Mesenchymal stem cell (in vitro differentiated cells and primary cell): ENCODE results near the gene NIPBL.

Source experiments
- DNase-seq: peaks from one replicate; pipeline ENCODE4 v3.0.0-alpha.2; 2013
- H2AFZ ChIP-seq: one replicate; pipeline ENCODE4 v1.6.1; 2013; ENCODE audit warnings: low read depth, mild to moderate bottlenecking, control low read depth, inconsistent platforms, low read length, moderate library complexity
- H2AK5ac ChIP-seq: 2 replicates; pipeline ENCODE4 v1.6.1; 2013; ENCODE audit warnings: low read length, moderate library complexity, mild to moderate bottlenecking, inconsistent platforms; ENCODE audit not compliant: severe bottlenecking
- H2BK120ac ChIP-seq: one replicate; pipeline ENCODE4 v1.6.1; 2013; ENCODE audit warnings: low read depth, mild to moderate bottlenecking, inconsistent platforms, low read length, moderate library complexity
- H2BK12ac ChIP-seq, 2 experiments: one replicate each; pipeline ENCODE4 v1.6.1; 2013; ENCODE audit warnings: inconsistent platforms in 2 of 2, low read length in 2 of 2, mild to moderate bottlenecking in 2 of 2, moderate library complexity in 2 of 2, control low read depth in 1 of 2
- H2BK15ac ChIP-seq: one replicate; pipeline ENCODE4 v1.6.1; 2013; ENCODE audit warnings: mild to moderate bottlenecking, low read depth, inconsistent platforms; ENCODE audit not compliant: poor library complexity, severe bottlenecking
- H2BK5ac ChIP-seq: 2 replicates; pipeline ENCODE4 v1.6.1; 2013; ENCODE audit warnings: low read depth, mild to moderate bottlenecking, low read length, control low read depth, inconsistent platforms; ENCODE audit not compliant: poor library complexity, severe bottlenecking
- H3K14ac ChIP-seq, 2 experiments: one replicate each; pipeline ENCODE4 v1.6.1; 2013; ENCODE audit warnings: inconsistent platforms in 2 of 2, low read length in 2 of 2, control low read depth in 1 of 2, mild to moderate bottlenecking in 1 of 2, moderate library complexity in 1 of 2
- H3K18ac ChIP-seq, 2 experiments: one replicate each; pipeline ENCODE4 v1.6.1; 2013; ENCODE audit warnings: inconsistent platforms in 2 of 2, low read length in 2 of 2, control low read depth in 1 of 2, low read depth in 1 of 2, mild to moderate bottlenecking in 1 of 2
- H3K23ac ChIP-seq, 2 experiments: one replicate each; pipeline ENCODE4 v1.6.1; 2013; ENCODE audit warnings: inconsistent platforms in 2 of 2, low read length in 2 of 2, mild to moderate bottlenecking in 2 of 2, moderate library complexity in 2 of 2, control low read depth in 1 of 2
- H3K27ac ChIP-seq: 2 replicates; pipeline ENCODE4 v1.5.1; 2013; ENCODE audit warnings: mild to moderate bottlenecking, moderate library complexity, low read length, control low read depth, inconsistent platforms; ENCODE audit not compliant: poor library complexity, severe bottlenecking
- H3K27me3 ChIP-seq, 2 experiments: 2 replicates each; pipeline versions ENCODE4 v1.6.1 to v1.7.0; 2013; ENCODE audit warnings: low read length in 2 of 2, mild to moderate bottlenecking in 2 of 2, moderate library complexity in 2 of 2, control low read depth in 1 of 2, inconsistent platforms in 1 of 2; ENCODE audit not compliant: control insufficient read depth in 1 of 2, insufficient read depth in 1 of 2
- H3K36me3 ChIP-seq, 2 experiments: 2 replicates each; pipeline versions ENCODE4 v1.6.1 to v1.7.0; 2013; ENCODE audit warnings: low read length in 2 of 2, control low read depth in 1 of 2, inconsistent platforms in 1 of 2, low read depth in 1 of 2, mild to moderate bottlenecking in 1 of 2; ENCODE audit not compliant: insufficient read depth in 2 of 2, control insufficient read depth in 1 of 2
- H3K4ac ChIP-seq, 2 experiments: one replicate each; pipeline ENCODE4 v1.6.1; 2013; ENCODE audit warnings: inconsistent platforms in 2 of 2, low read length in 2 of 2, mild to moderate bottlenecking in 2 of 2, moderate library complexity in 2 of 2, control low read depth in 1 of 2, low read depth in 1 of 2
- H3K4me1 ChIP-seq: 2 replicates; pipeline ENCODE4 v1.6.1; 2013; ENCODE audit warnings: low read depth, low read length, control low read depth; ENCODE audit not compliant: control insufficient read depth, insufficient read depth
- H3K4me2 ChIP-seq: 2 replicates; pipeline ENCODE4 v1.6.1; 2013; ENCODE audit warnings: low read length, mild to moderate bottlenecking, inconsistent platforms; ENCODE audit not compliant: poor library complexity, severe bottlenecking
- H3K4me3 ChIP-seq, 2 experiments: 2 replicates each; pipeline versions ENCODE4 v1.5.1 to v1.7.0; 2013; ENCODE audit warnings: low read length in 2 of 2, mild to moderate bottlenecking in 2 of 2, control low read depth in 1 of 2, low read depth in 1 of 2; ENCODE audit not compliant: insufficient read depth in 1 of 2
- H3K79me1 ChIP-seq: replicated peaks from 2 replicates; pipeline ENCODE4 v1.6.1; 2013; ENCODE audit warnings: mild to moderate bottlenecking, control low read depth, low read length, inconsistent platforms; ENCODE audit not compliant: poor library complexity, severe bottlenecking
- H3K9ac ChIP-seq: 2 replicates; pipeline ENCODE4 v1.7.0; 2013; ENCODE audit warnings: mild to moderate bottlenecking, low read length, moderate library complexity
- H3K9me3 ChIP-seq: 2 replicates; pipeline ENCODE4 v1.7.0; 2013; ENCODE audit warnings: mild to moderate bottlenecking, low read length; ENCODE audit not compliant: control insufficient read depth
- H4K8ac ChIP-seq: one replicate; pipeline ENCODE4 v1.6.1; 2013; ENCODE audit warnings: inconsistent platforms, mild to moderate bottlenecking, low read length, moderate library complexity
- H4K91ac ChIP-seq: one replicate; pipeline ENCODE4 v1.6.1; 2013; ENCODE audit warnings: mild to moderate bottlenecking, low read length, inconsistent platforms
- WGBS: methylation state at CpG from one replicate; pipeline ENCODE4 v1.1.7; 2013; ENCODE audit warnings: mixed read lengths; 5-methylcytosine and 5-hydroxymethylcytosine counted together

NIPBL gene

DNA sequence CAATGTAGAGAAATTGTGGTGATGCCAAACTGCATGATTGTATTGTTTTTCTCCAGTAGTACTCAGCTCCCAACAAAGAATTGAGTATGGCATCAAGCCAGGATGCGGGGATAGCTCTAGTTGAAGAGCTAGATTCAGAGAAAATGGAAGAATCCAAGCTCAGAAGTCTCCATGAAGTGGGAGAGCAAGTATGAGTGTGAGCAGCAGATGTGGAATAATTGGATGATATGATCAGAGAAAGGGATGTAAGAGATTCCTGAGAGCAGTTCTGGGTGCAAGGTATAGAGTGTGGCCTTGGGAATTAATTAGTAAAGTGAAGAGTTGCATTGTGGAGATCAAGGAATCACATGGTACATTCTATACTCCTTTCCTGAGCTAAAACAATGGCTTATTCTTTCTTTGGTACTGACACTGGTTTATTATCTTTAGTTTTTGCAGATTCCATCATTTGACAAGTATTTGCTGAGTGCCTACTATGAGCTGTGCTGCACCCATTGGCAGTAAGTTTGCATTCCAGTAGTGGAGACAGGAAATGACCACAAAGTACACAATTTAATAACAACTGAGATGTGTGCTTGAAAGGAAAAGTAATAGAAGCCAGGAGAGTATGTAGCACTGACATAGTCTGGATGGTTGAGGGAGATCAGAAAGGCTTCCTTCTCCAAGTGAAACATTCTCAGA is 195.5 kb downstream of the NIPBL start:
- peaks cover 0 to 7% of the 10 kb centered on the region in 2 experiments for H3K36me3 ChIP-seq
- DNase-seq = peak; percentile 71
- H3K4me2 ChIP-seq = no peak overlapping the region
- H4K91ac ChIP-seq = no peak overlapping the region
- no peak overlapping the region for H2BK15ac ChIP-seq
- no peak overlapping the region for H2BK12ac ChIP-seq
- no peak overlapping the region for H2BK120ac ChIP-seq
- no peaks in the 10 kb centered on the region for H3K9me3 ChIP-seq
- no peak overlapping the region for H2BK5ac ChIP-seq
- WGBS = 66% methylated on average over 1 of the region's 1 CpG
- H3K23ac ChIP-seq = no peak overlapping the region
- H3K27ac ChIP-seq = peak overlapping the region; percentile 55
- H2AFZ ChIP-seq = no peak overlapping the region
- H3K4me3 ChIP-seq = no peak overlapping the region
- H3K18ac ChIP-seq = no peak overlapping the region
- H3K27me3 ChIP-seq = no peaks in the 10 kb centered on the region
- no peak overlapping the region for H3K14ac ChIP-seq
- H3K4ac ChIP-seq = no peak overlapping the region
- no peaks in the 10 kb centered on the region for H3K79me1 ChIP-seq
- H4K8ac ChIP-seq = no peak overlapping the region
- H3K4me1 ChIP-seq = no peaks in the 10 kb centered on the region
- H2AK5ac ChIP-seq = no peak overlapping the region
- H3K9ac ChIP-seq = peak overlapping the region; percentile 14

DNA sequence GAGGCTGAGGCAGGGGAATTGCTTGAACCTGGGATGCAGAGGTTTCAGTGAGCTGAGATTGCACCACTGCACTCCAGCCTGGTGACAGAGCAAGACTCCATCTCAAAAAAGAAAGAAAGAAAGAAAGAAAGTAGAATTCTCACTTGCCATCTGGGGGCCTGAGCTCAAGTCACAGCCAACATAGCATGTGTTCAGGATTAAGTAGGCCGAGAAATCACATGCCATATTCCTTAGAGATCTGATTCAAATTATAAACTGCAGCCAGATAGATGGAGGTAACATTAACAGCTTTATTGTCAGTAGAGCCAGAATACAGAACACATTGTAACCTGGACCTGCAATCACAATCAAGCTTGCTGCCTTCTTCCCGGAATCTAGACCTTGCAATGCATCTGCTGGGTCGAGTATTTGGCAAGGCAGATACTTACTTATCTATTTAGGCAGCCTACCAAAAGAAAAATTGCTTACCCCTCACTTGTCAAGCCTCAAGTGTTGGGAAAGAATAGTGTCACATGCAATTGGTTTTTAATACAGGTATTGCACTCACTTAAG is 198.9 kb downstream of the NIPBL start:
- Histone ChIP-seq H4K91ac (no peak overlapping the region), H3K14ac (no peak overlapping the region), H3K18ac (no peak overlapping the region), H3K9me3 (no peaks in the 10 kb centered on the region), H2BK120ac (no peak overlapping the region), H3K79me1 (no peaks in the 10 kb centered on the region), H3K36me3 (peaks cover 3 to 32% of the 10 kb centered on the region in 2 experiments), H2AK5ac (no peak overlapping the region), H3K4me1 (no peaks in the 10 kb centered on the region), H3K4ac (no peak overlapping the region), H2BK5ac (no peak overlapping the region), H2BK15ac (no peak overlapping the region), H3K23ac (no peak overlapping the region), H4K8ac (no peak overlapping the region), H3K4me2 (no peak overlapping the region), H3K4me3 (no peak overlapping the region), H2BK12ac (no peak overlapping the region), H3K27ac (no peak overlapping the region), H3K27me3 (no peaks in the 10 kb centered on the region), H2AFZ (no peak overlapping the region), H3K9ac (no peak overlapping the region)
- DNase-seq = no peak
- 100% methylated on average over 2 of the region's 3 CpGs for WGBS

DNA sequence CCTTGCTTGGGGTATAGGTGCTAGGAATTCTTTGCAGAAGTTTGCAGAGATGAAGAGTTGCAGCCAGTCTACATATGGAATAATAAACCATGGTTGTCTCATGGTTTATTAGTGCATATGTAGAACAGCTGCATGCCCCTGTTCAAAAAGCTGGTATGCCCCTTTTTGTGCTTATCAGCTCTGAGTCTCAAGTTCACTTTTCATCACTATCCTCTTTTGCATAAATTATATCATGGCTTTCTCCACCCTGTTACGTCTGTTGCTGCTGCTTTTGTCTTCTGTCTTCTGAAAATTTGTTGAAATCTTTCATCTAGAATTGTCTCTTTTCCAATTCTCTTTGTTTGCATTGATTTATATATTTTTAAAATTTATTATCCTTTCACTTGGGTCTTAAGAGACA is 200.6 kb downstream of the NIPBL start:
- Histone ChIP-seq H3K79me1 (no peaks in the 10 kb centered on the region), H2BK15ac (no peak overlapping the region), H4K8ac (no peak overlapping the region), H3K18ac (no peak overlapping the region), H2AK5ac (no peak overlapping the region), H2BK5ac (no peak overlapping the region), H2BK12ac (no peak overlapping the region), H3K9me3 (no peaks in the 10 kb centered on the region), H2BK120ac (no peak overlapping the region), H3K9ac (no peak overlapping the region), H2AFZ (no peak overlapping the region), H3K14ac (no peak overlapping the region), H3K23ac (no peak overlapping the region), H3K36me3 (peaks cover 6 to 42% of the 10 kb centered on the region in 2 experiments), H3K4me2 (no peak overlapping the region), H3K27me3 (no peaks in the 10 kb centered on the region), H4K91ac (no peak overlapping the region), H3K27ac (no peak overlapping the region), H3K4ac (no peak overlapping the region), H3K4me3 (no peak overlapping the region), H3K4me1 (no peaks in the 10 kb centered on the region)
- WGBS = 100% methylated on average over 1 of the region's 1 CpG
- no peak for DNase-seq

DNA sequence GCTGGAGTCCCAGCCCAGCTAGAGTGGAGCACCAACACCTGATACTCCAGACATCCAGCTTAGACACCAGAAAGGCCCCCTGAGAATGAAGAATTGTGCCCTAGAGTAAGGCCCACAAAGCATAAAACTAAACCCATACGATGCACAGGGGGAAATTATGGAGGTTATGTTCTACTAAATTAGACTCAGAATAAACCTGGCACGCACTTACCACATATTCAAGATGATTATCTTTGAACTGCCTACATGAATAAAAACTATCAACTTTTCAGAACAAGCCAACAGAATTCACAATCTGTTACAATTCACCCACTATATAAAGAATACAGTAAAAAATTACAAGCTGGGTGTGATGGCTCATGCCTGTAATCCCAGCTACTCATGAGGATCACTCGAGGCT is 204.1 kb downstream of the NIPBL start:
- Histone ChIP-seq H3K23ac (no peak overlapping the region), H4K8ac (no peak overlapping the region), H3K4ac (no peak overlapping the region), H3K9ac (no peak overlapping the region), H3K27me3 (no peaks in the 10 kb centered on the region), H3K36me3 (peaks cover 6 to 55% of the 10 kb centered on the region in 2 experiments), H4K91ac (no peak overlapping the region), H2AFZ (no peak overlapping the region), H2BK15ac (no peak overlapping the region), H3K79me1 (peaks cover 1% of the 10 kb centered on the region), H2AK5ac (no peak overlapping the region), H2BK12ac (no peak overlapping the region), H2BK5ac (no peak overlapping the region), H3K18ac (no peak overlapping the region), H3K4me2 (no peak overlapping the region), H2BK120ac (no peak overlapping the region), H3K9me3 (no peaks in the 10 kb centered on the region), H3K4me3 (no peak overlapping the region), H3K14ac (no peak overlapping the region), H3K4me1 (no peaks in the 10 kb centered on the region), H3K27ac (no peak overlapping the region)
- 100% methylated on average over 2 of the region's 3 CpGs for WGBS
- DNase-seq = no peak
